T-helper 2 cell treated with Interferon-gamma antibody and Interleukin-4, amounts not matched to agents 100 ng/mL and 5 ng/mL, for 36 hours (primary cell): ENCODE data around the gene DNAAF9. TPM values are rescaled to one million over a fixed set of nuclear protein-coding genes. Genes with fewer than 3 reads are reported as not detected.

Experiments used
- intact Hi-C: fragments of 100-400 bp; cut with micrococcal nuclease; formaldehyde crosslinking; loops from one replicate; pipeline ENCODE4 v1.15.1; 2023
- total RNA-seq: library from RNA; stranded (reverse); gene quantifications from 2 replicates; pipeline ENCODE4 v1.2.3, GENCODE V29; 2022

The DNAAF9 gene
- total RNA-seq, 1 donor from 2014 or later: 3.4 TPM

DNA sequence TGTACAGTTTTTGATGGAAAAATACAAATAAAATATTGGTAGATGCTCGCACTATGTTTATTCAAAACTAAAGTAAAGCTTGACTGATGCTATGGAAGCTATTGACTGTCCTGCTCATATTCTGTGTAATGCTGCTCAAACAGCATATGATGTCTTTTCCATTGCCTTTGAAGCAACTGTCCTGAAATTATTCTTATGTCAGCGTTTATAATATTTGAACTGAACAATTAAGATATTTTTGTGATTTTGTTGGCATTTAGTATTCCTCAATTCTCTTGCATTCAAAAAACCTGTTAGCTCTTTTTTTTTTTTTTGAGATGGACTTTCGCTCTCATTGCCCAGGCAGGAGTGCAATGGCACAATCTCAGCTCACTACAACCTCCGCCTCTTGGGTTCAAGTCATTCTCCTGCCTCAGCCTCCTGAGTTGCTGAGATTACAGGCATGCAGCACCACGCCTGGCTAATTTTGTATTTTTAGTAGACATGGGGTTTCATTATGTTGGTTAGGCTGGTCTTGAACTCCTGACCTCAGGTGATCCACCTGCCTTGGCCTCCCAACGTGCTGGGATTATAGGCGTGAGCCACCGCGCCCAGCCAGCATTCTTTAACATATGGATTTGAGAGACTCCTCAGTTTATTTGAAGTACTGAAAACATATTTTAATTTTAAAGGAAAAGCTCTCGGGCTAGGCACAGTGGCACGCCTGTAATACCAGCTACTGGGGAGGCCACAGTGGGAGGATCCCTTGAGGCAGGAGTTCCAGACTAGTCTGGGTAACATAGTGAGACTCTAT, 5.3 kb upstream of the DNAAF9 start:
- intact Hi-C loops: no loop called here

DNA sequence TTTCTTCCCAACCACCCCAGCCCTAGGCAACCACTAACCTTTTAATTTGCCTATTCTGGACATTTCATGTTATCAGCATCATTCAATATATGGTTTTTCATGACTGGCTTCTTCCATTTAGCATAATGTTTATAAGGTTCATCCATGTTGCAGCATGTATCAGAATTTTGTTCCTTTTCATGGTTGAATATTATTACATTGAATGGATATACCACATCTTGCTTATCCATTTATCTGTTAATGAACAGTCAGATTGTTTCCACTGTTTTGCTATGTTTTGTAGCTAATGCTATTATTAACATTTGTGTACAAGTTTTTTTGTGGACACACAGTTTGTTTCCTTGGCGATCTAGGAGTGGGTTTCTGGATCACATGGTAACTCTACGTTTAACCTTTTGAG, 3.0 kb upstream of the DNAAF9 start:
- intact Hi-C loops: no loop called here

DNA sequence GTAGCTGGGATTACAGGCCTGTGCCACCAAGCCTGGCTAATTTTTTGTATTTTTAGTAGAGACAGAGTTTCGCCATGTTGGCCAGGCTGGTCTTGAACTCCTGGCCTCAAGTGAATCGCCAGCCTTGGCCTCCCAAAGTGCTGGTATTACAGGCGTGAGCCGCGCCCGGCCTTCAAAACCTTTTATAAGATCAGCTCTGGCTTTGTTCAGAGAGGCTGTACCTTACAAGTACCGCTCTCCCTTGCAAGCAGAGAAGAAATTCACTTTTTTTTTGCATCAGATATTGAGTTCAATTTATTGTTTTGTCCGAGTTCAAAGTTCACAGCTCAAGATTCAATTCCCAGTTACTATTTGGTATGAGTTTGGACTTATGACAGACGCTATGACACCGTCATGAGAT, 1.9 kb upstream of the DNAAF9 start:
- intact Hi-C loops: loop anchor here (2.0 to 10.0 kb wide), 4 partner anchors 61 to 405 kb away; partner anchors contain the start of genes ADISSP, ATRN and SLC4A11

DNA sequence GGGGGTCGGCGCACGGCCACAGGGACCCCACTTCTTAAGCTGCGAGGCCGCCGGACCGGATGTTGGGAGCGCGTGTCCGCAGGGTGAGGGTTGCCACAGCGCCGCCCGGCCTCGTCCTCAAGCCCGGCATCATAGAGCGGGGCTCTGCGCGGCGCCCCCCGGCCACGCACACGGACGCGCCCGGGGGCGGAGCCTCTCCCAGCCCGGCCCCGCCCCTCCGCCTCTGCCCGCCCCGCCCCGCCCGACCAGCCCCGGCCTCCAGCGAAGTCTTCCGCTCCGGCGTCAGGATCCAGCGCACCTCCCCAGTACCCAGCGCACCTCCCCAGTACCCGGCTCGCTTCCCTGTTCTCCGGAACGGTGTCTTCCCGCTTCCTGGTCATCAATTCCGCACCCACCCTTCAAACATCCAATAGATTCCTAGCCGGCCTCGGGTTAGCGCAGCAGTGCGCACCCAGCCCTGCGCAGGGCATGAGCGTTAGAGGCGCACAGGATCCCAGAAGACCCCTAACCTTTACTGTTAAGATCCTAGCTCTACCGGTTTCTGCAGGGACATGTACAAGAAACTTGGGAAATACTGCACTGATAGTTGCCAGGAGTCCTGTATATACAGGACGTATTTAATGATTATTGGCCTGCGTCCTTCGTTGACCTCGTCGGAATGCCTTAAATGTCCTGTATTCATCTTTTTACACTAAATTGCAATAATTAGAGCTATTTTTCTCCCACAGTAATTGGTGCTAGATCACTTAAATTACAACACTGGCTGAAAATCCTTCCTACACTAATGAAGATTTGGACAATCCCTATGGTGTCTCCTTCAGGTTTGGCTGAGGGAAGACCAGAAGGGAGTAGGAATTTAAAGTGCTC, 535 bp upstream of the DNAAF9 start:
- intact Hi-C loops: loop anchor here (1.0 to 10.0 kb wide), 5 partner anchors 12 to 407 kb away; partner anchors contain the start of genes ADISSP, ATRN and SLC4A11

DNA sequence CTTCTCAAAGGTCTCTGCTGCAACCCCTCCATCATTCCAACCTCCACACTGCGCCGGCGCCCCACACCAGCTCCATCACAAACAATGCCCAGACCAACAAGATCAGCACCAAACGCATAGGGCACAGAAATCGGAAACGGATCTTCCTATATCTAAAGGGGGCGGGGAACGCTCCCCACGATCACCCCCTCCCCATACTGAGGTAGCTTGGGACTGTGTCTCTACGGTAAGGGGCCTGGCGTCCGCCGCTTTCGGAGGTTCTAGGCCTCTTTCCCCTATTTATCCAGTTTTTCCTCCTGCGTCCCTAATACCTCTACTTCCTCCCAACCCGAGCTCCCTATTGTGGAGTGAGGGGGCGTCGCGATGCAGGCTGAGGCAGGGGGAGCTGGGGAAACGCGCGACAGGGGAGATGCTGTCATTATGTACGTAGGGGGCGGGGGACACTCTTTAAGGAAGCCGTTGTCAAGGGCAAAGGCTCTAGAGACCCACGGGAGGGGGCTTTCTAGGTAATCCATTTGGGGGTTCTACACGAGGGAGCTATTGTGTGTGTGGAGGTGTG, 909 bp downstream of the DNAAF9 start:
- intact Hi-C loops: loop anchor here (5.0 to 10.0 kb wide), 3 partner anchors 169 to 408 kb away; partner anchors contain the start of genes ADISSP and SLC4A11

DNA sequence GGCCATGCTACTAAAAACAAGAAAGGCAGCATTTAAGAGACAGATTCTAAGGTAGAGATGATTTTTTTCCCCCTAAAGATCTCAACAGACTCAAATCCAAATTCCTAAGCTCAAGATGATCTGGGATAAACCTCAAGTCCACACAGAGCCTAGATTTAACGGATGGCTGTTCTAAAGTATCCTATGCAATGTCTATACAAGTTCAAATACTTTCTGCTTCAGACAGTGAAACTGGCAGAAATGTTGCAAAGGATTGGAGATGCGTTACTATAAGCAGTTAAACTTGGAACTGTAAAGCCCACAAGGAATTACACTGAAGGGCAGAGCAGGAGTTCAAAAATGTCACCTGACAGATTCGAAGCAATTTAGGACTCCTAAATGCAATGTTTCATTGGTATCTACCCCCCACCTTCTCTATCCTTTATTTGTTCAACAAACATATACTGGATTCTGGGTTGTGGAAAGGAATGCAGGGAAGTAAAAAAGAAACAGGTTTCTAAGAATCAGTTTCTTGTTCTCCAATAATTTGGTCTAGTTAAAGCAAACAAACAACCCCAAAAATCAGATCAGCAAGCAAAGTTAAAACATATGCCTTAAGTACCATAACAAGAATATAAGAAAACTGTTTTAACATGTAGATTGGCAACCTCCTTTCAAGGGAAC, 1.6 kb downstream of the DNAAF9 start:
- intact Hi-C loops: loop anchor here (5.0 to 10.0 kb wide), 3 partner anchors 169 to 409 kb away; partner anchors contain the start of genes ADISSP and SLC4A11

DNA sequence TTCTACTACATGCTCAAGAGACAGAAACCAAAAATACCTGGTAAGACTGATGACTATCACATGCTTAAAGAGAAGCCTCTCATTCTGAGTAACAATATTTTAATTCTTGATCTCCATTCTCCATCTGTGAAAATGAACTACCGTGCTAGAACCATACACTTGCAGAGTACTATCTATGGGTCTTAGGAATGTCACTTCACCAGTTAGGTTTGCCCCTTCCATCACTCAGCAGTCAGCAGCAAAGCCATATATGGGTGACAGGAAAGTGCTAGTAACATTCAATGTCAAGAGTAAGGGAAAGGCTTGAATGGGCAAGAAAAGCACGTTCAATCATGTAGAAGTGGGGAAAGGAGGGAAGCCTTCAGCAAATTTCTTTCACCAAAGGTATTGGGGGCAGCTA, 2.3 kb downstream of the DNAAF9 start:
- intact Hi-C loops: loop anchor here (5.0 to 10.0 kb wide), 3 partner anchors 168 to 410 kb away; partner anchors contain the start of genes ADISSP and SLC4A11

DNA sequence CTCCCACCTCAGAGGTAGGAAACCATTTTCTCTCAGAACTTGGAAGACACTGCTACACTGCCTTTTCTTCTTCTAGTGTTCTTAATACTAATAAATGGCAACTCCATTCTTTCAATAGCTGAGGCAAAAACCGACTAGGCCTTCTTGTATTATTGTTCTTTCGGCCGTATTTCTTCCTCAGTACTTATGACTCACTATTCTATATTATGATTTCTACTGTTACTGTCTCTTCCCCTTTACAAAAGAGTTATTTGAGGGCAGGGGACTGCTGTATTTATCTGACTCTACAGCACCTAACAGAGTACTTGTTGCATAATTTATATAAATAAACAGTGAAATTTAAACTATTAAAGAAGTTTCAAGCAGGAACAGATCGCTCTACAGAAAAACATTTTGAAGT, 3.1 kb downstream of the DNAAF9 start:
- intact Hi-C loops: loop anchor here (10.0 kb wide), 1 partner anchor 410 kb away; no protein-coding TSS in a partner anchor

DNA sequence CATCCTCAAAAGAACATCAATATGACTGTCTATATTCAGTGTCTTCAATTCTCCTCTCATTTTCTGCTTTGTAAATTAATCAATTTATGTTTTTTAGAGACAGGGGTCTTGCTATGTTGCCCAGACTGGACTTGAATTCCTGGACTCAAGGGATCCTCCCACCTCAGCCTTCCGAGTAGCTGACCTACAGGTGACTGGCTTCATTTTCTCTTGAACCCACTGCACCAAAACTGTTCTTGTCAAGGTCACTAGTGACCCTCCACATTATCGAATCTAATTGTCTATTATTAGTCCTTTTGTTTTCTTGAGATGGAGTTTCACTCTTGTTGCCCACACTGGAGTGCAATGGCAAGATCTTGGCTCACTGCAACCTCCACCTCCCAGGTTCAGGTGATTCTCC, 3.7 kb downstream of the DNAAF9 start:
- intact Hi-C loops: loop anchor here (10.0 kb wide), 1 partner anchor 411 kb away; no protein-coding TSS in a partner anchor

DNA sequence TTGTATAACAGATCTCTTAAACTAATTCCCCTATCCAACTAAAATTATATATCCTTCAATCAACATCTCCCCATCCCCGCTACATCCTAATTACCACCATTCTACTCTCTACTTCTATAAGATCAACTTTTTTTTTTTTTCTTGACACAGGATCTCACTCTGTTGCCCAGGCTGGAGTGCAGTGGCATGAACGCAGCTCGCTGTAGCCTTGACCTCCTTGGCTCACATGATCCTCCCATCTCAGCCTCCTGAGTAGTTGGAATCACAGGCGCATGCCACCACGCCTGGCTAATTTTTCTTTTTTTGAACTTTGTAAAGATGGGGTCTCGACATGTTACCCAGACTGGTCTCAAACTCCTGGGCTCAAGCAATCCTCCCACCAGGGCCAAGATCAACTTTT, 5.0 kb downstream of the DNAAF9 start:
- intact Hi-C loops: loop anchor here (10.0 kb wide), 1 partner anchor 412 kb away; no protein-coding TSS in a partner anchor

DNA sequence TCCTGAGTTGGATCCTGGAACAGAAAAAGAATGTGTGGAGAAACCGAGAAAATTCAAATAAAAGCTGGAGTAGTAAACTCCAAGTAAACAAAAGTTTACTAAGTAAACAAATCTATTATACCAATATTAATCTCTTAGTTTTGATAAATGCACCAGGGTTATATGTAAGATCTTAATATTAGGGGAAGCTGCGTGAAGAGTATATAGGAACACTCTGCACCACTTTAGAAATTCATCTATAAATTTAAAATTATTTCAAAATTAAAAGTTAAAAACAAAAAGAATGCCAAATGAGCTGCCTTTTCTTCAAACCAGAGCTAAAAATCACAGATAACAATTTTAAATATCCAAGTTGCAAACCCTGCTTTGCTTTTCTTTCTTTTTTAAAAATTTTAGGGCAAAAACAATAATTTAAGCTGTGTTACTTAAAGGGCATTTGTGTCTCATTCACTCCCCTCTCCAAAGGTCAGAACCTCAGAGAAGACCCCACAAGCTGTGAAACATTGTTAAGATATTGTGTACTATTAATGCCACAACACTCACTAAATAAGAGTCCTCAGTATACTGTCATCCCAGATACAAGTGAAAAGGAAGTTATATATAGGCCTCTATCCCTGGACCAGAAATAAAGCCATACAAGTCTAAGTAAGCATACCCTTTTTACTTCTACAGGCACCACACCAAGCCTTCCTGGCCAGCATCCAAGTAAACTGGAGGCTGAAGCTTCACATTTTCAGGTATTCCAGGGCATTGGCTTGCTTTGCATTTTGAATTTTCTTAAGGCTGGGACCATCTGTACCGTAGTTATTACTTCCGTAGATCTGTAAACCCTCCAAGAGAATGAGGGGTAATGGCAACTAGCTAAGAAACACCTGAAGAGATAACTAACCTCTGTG, 7.0 kb downstream of the DNAAF9 start:
- intact Hi-C loops: loop anchor here (10.0 kb wide), 1 partner anchor 414 kb away; no protein-coding TSS in a partner anchor

DNA sequence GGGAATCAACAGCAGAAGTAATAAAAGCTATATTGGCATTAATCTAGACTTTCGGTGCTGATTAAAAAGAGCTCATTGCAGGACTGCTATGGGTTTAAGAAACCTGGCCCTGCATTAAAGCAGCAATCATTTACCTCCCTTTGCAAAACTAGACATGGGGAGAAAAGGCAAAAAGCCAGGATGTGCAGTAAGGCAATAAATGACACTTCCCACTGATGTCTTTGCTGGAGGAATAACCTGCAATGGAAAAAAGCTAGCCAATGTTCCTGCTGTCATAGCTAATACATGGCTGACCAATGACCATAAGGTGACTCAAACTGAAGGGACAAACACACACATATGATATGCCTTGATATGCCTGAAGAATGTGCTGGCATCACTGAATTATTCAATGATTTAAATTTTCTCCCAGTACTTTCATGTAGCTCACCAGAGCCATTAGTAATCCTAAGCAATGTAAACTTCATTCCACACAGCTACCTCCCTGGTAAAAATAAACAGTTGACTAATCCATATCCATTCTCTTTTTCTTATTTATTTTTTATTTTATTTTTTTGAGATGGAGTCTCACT, 8.7 kb downstream of the DNAAF9 start:
- intact Hi-C loops: no loop called here

DNA sequence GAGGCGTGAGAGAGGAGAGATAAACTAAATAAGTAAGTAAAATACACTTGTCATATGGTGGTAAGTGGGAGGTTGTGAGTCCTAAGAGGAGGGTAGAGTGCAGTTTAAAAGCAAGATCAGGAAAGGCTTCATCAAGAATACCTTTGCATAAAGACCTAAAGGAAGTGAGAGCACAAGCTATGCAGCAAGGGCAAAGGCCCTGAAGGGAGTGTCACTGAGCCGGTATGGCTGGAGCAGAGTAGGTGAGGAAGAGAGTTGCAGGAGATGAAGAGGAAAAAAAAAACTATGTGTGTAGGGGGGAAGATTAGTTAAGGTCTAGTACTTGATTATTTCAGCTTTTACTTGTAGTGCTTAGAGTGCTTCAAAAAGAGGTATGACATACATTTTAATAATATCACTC, 11.0 kb downstream of the DNAAF9 start:
- intact Hi-C loops: no loop called here

DNA sequence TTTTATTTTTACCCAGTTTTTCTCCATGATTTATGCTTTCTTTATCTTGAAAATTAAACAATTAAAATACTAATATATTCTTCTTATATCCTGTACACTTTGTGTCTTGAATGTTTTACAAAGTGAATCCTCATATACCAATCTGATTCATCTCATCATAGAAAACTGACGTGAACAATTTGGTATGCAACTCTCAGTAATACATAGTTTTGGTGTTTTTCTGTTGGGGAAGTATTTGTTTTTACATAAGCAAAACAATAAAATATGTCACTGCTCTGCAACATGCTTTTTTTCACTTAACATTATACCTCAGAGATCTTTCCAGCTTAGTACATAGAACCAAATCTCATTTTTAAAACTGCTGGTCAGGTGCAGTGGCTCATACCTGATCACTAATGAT, 14.7 kb downstream of the DNAAF9 start:
- intact Hi-C loops: no loop called here

DNA sequence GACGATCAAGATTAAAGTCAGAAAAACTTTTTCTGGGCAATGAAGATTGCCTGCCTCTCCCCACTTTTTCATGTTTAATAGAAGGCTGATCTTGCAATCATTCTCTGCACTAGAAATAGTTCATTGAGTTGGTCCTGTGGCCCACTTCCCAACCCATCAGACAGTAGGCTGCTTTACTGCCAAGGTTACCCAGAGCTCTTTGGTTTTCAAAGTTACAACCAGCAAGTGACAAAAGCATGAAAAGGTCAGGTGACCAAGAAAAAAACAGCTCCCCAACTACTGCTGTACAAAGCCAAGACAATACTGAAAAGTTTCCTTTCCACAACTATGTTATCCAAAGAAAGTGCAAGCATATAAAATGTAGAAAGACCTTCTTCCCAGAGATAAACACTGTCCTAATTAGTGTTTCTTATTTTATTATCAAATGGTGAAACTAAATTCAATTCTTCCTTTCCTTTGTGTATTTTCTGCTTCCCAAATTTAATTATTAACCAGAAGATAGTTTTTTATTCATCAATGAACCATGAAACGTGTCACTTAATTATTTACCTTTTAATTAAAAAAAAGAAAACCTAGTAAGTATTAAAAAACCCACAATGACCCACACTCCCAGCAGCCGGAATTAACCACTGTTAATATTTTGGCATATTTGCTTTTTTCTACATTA, 16.6 kb downstream of the DNAAF9 start:
- intact Hi-C loops: no loop called here

DNA sequence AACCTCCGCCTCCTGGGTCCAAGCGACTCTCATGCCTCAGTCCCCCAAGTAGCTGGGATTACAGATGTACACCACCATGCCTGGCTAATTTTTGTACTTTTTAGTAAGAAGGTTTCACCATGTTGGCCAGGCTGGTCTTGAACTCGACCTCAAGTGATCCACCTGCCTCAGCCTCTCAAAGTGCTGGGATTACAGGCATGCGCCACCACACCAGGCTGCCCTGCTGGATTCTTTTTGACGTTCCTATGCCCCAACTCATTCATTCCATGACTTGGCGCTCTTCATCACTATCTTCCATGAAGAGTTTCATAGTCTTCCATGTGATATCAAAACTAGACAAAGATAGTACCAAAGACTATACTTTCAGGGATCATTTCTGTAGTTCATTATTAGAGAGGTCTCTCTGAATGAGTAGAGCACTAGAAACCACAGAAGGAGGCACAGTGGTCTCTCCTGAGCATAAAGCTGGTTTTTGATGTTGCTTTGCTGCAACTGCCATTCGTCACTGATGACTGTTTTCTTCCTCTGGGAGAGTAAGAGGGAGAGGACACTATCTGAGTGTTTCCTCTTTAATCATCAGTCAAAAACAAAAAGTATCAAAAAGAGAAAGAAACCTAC, 23.5 kb downstream of the DNAAF9 start:
- intact Hi-C loops: no loop called here

DNA sequence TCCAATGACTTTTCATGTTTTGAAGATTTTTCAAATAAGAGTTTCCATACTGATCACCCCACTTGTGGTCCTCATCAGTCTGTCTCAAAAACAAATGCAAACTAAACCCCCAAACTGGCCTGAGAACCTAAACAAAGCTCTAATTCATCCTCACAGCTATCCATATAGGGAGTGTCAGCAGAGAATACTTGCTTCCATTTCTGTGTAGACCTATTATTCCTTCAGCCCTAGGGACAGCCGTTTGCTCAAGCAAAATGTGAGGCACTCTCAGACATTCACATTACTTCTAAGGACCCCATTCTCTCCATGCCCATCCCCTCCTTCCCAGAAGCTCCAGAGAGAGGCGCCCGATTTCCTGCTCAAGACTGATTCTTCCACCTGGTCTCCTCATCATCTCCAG, 24.6 kb downstream of the DNAAF9 start:
- intact Hi-C loops: no loop called here
